Activated effector memory CD4-positive, alpha-beta T cell treated with Interleukin-2 at 50 U/mL for 16 hours (primary cell): ENCODE measurements around the gene TOM1L1.

Experiments
- DNase-seq: peaks from one replicate; pipeline ENCODE4 v3.0.0-alpha.2; 2020

The TOM1L1 gene

GRCh38 chr17:54950116-54950515 is 49.5 kb downstream of the TOM1L1 start:
- no peak for DNase-seq

GRCh38 chr17:54951286-54951685 is 50.6 kb downstream of the TOM1L1 start:
- DNase-seq = no peak

DNA sequence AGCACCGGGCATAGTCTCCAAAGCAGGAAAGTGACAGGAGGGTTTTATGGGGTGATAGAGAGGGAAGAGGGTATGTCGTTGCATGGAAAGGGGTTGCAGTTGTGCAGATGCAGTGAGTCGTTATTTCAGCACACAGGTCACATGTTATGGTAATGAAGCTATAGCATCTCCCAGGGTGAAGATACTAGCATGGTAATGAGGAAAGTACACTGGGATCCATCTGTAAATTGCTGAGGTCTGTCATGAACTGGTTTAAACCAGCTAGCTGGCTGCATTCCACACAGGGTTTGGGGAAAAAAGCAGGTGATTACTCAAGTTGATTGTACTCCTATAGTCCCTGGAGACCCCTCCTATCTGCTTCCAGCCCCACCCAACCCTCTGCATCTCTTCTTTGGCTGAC is 56.1 kb downstream of the TOM1L1 start:
- no peak for DNase-seq

GRCh38 chr17:54967621-54968261 is 67.1 kb downstream of the TOM1L1 start:
- no peak for DNase-seq

DNA sequence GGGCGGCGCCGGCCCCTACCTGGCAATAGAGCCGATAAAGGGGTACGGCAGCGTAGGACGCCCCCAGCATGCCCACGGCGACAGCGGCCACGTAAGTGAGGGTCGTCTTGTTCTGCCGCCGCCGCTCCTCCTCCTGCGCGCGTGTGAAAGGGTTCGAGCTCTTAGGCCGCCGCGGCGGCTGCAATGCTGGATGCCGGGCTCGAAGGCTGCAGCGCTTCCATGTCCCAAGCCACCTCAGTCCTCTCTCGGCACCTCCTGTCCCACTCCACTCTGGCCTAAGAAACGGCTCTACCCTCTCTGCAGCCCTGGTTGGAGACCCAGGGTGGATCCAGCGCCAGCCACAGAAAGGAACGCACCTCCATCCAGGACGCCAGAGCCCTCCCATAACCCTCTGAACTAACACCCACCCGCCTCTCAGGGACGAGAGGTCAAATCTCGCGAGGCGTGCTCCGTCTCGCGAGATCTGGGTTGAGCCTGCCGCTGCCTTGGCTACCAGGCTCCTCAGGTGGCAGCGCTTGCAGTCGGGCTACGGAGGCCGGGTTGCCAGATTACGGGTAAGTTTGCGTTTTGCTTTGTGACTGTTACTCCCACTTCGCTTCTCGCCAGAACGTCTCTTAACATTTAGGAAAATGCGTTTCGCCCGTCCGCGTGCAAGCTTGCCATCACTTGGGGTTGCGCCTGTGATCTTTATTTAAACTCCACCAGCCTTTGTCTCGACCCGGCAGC is 67.8 kb downstream of the TOM1L1 start, which contains the start of the genes COX11 and STXBP4:
Gene COX11 (minus strand): TSS at position 393 of the 726 bp plus-strand sequence. CDS start 8 bp downstream, at position 385.
Gene STXBP4 (plus strand): TSS at position 504 of the 726 bp plus-strand sequence. CDS start 17,455 bp downstream, outside the sequence.
- peak; percentile 89 for DNase-seq

DNA sequence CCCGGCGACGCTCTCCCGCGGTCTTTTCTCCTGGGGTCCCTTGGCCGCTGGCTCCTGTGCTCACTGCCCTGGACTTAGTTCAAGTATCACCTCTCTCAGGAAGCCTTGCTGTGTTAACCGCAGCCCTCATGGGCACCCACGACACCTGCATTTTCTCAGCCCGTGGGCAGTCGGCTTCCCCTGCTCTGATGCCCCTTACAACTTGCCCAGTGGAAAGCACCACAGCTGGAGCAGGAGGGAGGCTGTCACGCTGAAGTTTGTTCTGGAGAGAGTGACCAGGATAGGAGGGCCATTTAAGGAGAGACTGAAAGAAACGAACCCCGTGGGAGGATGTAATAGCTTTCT is 68.3 kb downstream of the TOM1L1 start:
- DNase-seq = no peak

GRCh38 chr17:54969658-54970572 is 69.3 kb downstream of the TOM1L1 start:
- no peak for DNase-seq

DNA sequence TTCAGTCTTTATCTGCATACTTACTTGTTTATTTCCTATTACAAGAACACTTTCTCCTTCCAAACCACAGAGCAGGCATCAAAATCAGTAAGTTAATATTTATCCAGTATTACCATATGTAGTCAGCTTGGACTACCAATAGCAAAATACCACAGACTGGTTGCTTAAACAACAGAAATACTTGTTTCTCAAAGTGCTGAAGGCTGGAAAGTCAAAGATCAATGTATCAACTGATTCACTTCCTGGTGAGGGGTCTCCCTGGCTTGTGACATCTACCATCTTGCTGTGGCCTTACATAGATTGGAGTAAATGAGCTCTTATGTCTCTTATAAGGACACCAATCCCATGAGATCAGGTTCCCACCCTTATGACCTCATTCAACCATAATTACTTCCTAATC is 70.5 kb downstream of the TOM1L1 start:
- DNase-seq = no peak

GRCh38 chr17:54971901-54972300 is 71.2 kb downstream of the TOM1L1 start:
- DNase-seq = no peak

DNA sequence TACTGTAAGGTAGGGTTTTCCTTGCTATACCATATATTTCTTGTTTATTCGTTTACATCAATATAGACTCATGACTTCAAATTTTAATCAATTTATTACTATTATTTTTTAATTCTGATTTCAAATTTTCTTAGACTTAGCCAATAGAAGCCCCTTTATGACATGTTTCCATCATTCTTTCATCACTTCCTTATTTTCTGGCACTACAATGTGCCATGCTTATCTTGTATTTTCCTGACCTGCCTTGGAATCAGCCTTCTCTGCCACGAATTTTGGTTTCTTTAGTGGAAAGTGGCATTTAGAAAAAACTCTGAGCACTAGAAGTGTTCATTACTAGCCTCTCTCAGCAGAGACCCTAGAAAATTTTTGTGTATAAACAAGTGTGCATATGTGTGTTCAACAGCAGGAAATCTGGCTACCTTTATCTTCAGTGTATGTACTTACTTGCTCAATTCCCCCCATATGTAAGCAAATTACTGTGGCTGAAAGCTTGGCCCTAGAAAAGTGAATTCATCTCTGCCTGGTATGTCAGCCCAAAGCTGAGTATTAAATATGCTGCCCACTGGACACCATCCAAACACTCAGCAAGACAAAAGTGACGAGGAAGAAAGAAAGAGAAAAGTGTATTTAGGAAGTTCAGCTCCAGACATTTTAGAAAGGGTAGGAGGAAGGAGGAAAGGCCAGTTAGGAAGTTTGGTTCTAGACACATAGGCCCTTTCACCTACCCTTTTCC is 71.9 kb downstream of the TOM1L1 start:
- no peak for DNase-seq

DNA sequence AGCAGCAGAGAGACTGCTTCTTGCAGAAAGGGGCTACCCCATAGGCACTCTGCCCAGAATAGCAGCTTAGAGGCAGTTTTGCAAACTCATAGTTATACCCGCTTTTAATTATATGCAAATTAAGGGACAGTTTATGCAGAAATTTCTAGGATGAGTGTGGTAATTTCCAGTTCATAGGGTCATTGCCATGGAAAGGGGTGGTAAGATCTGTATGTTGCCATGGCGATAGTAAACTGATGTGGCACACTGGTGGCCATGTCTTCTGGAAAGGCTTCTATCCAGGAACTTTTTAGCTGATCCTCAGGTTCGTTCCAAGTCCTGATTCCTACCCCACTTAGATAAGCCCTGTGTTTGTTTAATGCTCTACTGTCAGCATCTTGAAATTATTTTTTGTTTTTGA is 74.1 kb downstream of the TOM1L1 start:
- no peak for DNase-seq

DNA sequence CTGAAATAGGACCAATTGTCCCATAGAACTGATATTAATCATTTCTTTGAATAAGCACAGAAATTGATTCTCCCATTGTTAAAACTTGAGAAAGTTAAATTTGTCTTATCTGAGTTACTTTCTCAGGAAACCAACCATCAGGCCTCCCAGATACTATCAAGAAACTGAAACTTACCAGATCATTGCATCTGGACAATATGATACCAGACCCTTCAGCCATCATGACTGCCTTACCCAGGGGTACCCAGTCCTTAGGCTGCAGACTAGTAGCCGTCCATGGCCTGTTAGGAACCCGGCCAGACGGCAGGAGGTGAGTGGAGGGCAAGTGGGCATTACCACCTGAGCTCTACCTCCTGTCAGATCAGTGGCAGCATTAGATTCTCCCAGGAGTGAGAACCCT is 75.7 kb downstream of the TOM1L1 start:
- DNase-seq = no peak

GRCh38 chr17:54977744-54978143 is 77.1 kb downstream of the TOM1L1 start:
- DNase-seq = no peak

GRCh38 chr17:54979657-54980056 is 79.0 kb downstream of the TOM1L1 start:
- DNase-seq = no peak

DNA sequence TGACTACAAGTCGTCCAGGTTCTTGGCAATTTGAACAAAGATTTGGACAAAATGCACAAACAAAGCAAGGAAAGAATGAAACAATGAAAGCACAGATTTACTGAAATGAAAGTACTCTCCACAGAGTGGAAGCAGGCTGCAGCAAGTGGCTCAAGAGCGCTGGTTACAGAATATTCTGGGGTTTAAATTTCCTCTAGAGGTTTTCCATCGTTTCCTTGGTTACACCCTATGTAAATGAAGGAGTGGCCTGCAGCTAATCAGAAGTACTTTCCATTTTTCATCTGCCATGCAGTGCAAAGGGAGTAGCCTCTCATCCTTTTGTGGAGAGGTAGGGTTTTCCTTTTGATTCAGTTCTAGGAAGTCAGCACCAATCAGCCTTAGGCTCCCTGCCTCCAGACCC is 79.7 kb downstream of the TOM1L1 start:
- no peak for DNase-seq

DNA sequence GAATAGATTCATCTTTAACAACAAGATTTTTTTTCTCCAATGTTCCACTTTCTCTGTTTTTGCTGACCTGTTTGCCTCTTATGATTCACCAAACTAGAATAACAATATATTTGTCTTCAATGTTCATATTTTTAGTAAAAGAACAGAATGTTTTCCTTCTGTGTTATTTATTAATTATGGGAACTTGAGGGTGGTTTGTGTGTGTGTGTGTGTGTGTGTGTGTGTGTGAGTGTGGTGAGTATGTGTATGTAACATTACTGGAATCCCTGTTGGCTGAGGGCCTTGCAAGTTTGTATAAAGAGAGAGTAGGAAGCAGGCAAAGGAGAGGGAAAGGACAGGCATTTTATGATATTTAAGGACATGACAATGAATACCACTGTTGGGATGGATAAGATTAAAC is 81.7 kb downstream of the TOM1L1 start:
- no peak for DNase-seq

- DNase-seq = no peak
Observed at GRCh38 chr17:54983260-54983659, 82.6 kb downstream of the TOM1L1 start.

GRCh38 chr17:54985476-54985875 is 84.8 kb downstream of the TOM1L1 start:
- no peak for DNase-seq

DNA sequence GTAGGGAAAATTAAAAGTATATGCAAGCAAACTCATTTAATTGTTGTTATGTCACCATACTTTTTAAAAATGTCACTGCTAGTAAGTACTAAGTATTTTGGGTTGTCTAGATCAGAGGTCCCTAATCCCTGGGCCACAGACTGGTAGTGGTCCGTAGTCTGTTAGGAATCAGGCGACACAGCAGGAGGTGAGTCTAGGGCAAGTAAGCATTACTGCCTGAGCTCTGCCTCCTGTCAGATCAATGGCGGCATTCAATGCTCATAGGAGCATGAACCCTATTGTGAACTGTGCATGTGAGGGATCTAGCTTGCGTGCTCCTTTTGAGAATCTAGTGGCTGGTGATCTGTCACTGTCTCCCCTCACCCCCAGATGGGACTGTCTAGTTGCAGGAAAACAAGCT is 89.5 kb downstream of the TOM1L1 start:
- no peak for DNase-seq

DNA sequence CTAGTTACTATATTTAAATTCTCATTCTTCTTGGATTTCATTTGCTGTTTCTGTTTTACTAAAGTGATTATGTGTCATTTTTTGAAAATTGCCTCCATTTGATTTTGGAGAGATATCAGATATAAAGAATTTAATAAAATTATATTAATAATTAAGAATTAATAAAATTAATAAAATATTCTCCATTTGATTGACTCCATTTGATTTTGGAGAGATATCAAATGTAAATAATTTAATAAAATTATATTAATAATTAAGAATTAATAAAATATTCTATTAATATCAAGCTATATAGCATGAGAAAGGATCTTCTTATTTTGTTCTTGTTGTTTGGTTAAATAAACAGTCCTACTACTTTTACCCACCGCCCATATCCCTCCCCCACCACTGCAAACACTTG is 90.9 kb downstream of the TOM1L1 start:
- no peak for DNase-seq

DNA sequence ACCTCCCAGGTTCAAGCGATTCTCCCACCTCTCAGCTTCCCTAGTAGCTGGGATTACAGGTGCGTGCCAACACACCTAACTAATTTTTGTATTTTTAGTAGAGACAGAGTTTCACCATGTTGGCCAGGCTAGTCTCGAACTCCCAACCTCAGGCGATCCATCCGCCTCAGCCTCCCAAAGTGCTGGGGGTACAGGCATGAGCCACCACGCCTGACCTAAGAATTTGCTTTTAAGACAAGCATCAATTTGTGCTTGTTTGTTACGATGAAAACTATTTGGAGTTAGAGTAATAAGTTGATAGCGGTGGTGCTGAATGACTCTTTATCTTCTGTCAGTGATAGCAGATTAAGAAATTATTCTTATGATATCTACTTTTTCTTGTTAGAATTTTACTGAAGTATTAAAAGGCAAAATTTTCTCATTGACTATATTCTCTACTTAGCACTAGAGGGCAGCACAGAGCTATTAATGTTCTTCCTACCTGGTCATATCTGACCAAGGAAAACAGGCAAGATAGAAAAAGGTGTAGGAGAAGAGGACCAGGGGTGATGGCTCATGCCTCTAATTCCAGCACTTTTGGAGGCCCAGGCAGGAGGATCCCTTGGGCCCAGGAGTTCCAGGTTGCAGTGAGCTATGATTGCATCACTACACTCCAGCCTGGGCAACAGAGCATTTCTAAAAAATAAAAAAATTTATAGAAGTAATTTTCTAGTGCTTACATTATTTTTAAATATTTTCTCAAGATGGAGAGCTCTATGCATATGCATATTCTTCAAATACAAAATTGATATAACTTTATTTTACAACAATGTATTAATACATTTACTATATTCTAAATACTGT is 92.4 kb downstream of the TOM1L1 start:
- DNase-seq = no peak

GRCh38 chr17:54996441-54996840 is 95.8 kb downstream of the TOM1L1 start:
- DNase-seq = no peak
